K562 (cell line): ENCODE data around the gene PLP2. TPM values are rescaled to one million over a fixed set of nuclear protein-coding genes. Genes with fewer than 3 reads are reported as not detected.

Source experiments
- DACH1 ChIP-seq: fragments of 450-650 bp; IDR thresholded peaks from 2 replicates; pipeline ENCODE4 v1.6.1; 2018; ENCODE audit not compliant: partially characterized antibody
- ELF4 ChIP-seq: fragments of 450-650 bp; formaldehyde crosslinking; IDR thresholded peaks from 2 replicates; pipeline ENCODE4 v1.4.0; 2022; ENCODE audit warnings: missing genetic modification characterization
- ERF ChIP-seq: fragments of 450-650 bp; formaldehyde crosslinking; IDR thresholded peaks from 2 replicates; pipeline ENCODE4 v1.4.0; 2020; ENCODE audit warnings: mild to moderate bottlenecking, mixed read lengths
- FOXJ3 ChIP-seq: sonication (generic); formaldehyde crosslinking; IDR thresholded peaks from 2 replicates; pipeline ENCODE4 v1.4.0; 2020; ENCODE audit warnings: mild to moderate bottlenecking, missing genetic modification reagents
- SMAD3 ChIP-seq: fragments of 450-650 bp; formaldehyde crosslinking; conservative IDR thresholded peaks from 2 replicates; pipeline ENCODE4 v1.4.0; 2020; ENCODE audit warnings: mild to moderate bottlenecking
- SMARCB1 ChIP-seq: IDR thresholded peaks from 2 replicates; pipeline ENCODE4 v1.6.1; 2011; ENCODE audit warnings: improper control_type of control experiment, low read depth; ENCODE audit not compliant: insufficient read length
- ZFP91 ChIP-seq: sonication (generic); formaldehyde crosslinking; IDR thresholded peaks from 2 replicates; pipeline ENCODE4 v1.8.0; 2022; ENCODE audit warnings: mild to moderate bottlenecking, missing genetic modification reagents
- polyA plus RNA-seq, 8 experiments: library from polyadenylated mRNA; depleted of rRNA in 4 of 8; stranded (reverse) in 5 of 8; unstranded in 3 of 8; fragments of >200 nt; fragmentation: Nextera tagmentation in 2 of 8; fragmentation: Illumina TruSeq in 1 of 8; extraction: Ambion mirVana in 2 of 8; extraction: Trizol in 1 of 8; gene quantifications; 2 replicates each; pipeline versions ENCODE4 v1.2.1 to v1.2.3, GENCODE V29; 2011 to 2014; ENCODE audit warnings: inconsistent platforms in 1 of 8, missing spikeins in 1 of 8
- total RNA-seq, 7 experiments: library from RNA; depleted of rRNA in 6 of 7; stranded (reverse); fragments of >200 nt in 6 of 7; fragmentation: Illumina TruSeq in 2 of 7; extraction: Trizol in 2 of 7; gene quantifications; 2 replicates each; pipeline versions ENCODE4 v1.2.1 to v1.2.3, GENCODE V29; 2011 to 2021; ENCODE audit warnings: low replicate concordance in 1 of 7
- TF ChIP-seq, protein P1 (sequence below), 2 experiments: IDR thresholded peaks in 1 of 2; conservative IDR thresholded peaks in 1 of 2; 2 replicates each; pipeline ENCODE4 v1.6.1; 2016; ENCODE audit warnings: low read depth in 2 of 2, mild to moderate bottlenecking in 1 of 2, missing compliant biosample characterization in 1 of 2, missing genetic modification characterization in 1 of 2, moderate library complexity in 1 of 2
- TF ChIP-seq, protein P2 (sequence below): fragments of 450-650 bp; IDR thresholded peaks from 2 replicates; pipeline ENCODE4 v1.6.1; 2016; ENCODE audit warnings: low read depth

The PLP2 gene
- total and polyA plus RNA-seq, 9 of the 15 experiments (the other 6 are each of a cell fraction or from before 2014, with no cell fraction given): 34.7 to 236 (median 112) TPM

DNA sequence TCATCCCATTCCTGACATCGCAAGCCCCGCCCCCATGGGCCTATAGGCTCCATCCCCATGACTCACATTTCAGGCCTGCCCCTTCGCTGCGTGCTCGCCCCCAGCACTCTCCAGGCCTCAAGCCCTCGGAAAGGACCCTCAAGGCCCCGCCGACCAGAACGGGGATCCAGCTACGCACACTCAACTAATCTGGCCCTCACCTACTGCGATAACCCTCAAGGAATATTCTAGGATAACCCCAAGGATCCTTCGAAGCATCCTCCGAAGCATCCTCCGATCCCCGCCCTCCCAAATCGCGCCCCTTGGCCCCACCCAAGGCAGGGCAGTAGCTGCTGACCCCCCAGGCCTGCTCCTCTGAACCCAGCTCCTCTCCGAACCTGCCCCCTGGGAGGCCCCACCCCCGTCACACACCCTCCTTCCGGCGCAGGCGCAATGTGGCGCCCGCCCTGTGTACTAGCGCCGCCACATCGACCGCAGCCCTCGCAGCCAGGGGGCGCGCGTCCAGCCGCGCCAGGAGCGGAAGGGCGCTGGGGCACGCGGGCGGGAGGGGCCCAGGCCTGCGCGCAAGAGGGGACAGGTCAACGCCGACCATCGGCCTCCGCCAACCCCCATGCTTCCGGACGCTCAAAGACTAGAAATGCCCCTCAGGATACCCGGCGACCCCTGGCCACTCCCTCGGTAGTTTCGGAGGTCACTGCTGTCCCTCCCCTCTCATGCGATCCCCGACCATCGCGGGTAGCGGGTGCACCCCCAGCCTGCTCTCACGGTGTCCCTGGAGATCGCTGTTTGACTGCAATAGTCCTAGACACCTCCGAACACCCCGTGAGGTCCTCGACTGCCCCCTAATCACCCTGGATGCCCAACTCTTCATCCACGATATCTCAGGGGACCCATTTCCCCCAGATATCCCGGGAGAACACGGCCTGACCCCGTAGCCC, 15.5 kb upstream of the PLP2 start (continued):
- TF ChIP-seq, protein P1, sequence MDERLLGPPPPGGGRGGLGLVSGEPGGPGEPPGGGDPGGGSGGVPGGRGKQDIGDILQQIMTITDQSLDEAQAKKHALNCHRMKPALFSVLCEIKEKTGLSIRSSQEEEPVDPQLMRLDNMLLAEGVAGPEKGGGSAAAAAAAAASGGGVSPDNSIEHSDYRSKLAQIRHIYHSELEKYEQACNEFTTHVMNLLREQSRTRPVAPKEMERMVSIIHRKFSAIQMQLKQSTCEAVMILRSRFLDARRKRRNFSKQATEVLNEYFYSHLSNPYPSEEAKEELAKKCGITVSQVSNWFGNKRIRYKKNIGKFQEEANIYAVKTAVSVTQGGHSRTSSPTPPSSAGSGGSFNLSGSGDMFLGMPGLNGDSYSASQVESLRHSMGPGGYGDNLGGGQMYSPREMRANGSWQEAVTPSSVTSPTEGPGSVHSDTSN (CRISPR knock-in tag; IDR thresholded peaks at IDR 0.05; ENCODE audit: low read depth): no peak
- TF ChIP-seq, protein P1 (tag; conservative IDR thresholded peaks at IDR 0.05; ENCODE audit: low read depth): no peak
- TF ChIP-seq ELF4 (CRISPR knock-in tag) (no peak), SMAD3 (CRISPR knock-in tag) (0 out of 2 replicates have a peak, but pooled peaks have one; percentile 49), FOXJ3 (no peak), SMARCB1 (no peak), ZFP91 (CRISPR knock-in tag) (no peak), DACH1 (no peak), ERF (CRISPR knock-in tag) (peak; percentile 43; the same call in 1 of the 2 replicates)
- TF ChIP-seq, protein P2, sequence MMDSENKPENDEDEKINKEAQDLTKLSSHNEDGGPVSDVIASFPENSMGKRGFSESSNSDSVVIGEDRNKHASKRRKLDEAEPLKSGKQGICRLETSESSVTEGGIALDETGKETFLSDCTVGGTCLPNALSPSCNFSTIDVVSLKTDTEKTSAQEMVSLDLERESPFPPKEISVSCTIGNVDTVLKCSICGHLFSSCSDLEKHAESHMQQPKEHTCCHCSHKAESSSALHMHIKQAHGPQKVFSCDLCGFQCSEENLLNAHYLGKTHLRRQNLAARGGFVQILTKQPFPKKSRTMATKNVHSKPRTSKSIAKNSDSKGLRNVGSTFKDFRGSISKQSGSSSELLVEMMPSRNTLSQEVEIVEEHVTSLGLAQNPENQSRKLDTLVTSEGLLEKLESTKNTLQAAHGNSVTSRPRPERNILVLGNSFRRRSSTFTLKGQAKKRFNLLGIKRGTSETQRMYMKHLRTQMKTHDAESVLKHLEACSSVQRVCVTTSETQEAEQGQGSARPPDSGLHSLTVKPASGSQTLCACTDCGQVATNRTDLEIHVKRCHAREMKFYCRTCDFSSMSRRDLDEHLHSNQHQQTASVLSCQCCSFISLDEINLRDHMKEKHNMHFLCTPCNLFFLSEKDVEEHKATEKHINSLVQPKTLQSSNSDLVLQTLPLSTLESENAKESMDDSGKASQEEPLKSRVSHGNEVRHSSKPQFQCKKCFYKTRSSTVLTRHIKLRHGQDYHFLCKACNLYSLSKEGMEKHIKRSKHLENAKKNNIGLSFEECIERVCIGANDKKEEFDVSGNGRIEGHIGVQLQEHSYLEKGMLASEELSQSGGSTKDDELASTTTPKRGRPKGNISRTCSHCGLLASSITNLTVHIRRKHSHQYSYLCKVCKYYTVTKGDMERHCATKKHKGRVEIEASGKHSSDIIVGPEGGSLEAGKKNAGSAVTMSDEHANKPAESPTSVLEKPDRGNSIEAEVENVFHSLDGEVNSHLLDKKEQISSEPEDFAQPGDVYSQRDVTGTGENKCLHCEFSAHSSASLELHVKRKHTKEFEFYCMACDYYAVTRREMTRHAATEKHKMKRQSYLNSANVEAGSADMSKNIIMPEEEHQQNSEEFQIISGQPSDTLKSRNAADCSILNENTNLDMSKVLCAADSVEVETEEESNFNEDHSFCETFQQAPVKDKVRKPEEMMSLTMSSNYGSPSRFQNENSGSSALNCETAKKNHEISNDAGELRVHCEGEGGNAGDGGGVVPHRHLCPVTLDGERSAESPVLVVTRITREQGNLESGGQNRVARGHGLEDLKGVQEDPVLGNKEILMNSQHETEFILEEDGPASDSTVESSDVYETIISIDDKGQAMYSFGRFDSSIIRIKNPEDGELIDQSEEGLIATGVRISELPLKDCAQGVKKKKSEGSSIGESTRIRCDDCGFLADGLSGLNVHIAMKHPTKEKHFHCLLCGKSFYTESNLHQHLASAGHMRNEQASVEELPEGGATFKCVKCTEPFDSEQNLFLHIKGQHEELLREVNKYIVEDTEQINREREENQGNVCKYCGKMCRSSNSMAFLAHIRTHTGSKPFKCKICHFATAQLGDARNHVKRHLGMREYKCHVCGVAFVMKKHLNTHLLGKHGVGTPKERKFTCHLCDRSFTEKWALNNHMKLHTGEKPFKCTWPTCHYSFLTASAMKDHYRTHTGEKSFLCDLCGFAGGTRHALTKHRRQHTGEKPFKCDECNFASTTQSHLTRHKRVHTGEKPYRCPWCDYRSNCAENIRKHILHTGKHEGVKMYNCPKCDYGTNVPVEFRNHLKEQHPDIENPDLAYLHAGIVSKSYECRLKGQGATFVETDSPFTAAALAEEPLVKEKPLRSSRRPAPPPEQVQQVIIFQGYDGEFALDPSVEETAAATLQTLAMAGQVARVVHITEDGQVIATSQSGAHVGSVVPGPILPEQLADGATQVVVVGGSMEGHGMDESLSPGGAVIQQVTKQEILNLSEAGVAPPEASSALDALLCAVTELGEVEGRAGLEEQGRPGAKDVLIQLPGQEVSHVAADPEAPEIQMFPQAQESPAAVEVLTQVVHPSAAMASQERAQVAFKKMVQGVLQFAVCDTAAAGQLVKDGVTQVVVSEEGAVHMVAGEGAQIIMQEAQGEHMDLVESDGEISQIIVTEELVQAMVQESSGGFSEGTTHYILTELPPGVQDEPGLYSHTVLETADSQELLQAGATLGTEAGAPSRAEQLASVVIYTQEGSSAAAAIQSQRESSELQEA: no peak
- TF ChIP-seq, all 486 proteins: peak for 137
